RKO (cell line): ENCODE measurements around the gene EID1.
"Not testable (repeated sequence)": the region's sequence is repeated elsewhere in the genome, so short reads cannot be mapped to it uniquely, and the experiment has no call there.

Source experiments
- DNase-seq: peaks from one replicate; pipeline ENCODE4 v3.0.0-alpha.2; 2016; ENCODE audit warnings: low spot score

Gene EID1, protein sequence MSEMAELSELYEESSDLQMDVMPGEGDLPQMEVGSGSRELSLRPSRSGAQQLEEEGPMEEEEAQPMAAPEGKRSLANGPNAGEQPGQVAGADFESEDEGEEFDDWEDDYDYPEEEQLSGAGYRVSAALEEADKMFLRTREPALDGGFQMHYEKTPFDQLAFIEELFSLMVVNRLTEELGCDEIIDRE

DNA sequence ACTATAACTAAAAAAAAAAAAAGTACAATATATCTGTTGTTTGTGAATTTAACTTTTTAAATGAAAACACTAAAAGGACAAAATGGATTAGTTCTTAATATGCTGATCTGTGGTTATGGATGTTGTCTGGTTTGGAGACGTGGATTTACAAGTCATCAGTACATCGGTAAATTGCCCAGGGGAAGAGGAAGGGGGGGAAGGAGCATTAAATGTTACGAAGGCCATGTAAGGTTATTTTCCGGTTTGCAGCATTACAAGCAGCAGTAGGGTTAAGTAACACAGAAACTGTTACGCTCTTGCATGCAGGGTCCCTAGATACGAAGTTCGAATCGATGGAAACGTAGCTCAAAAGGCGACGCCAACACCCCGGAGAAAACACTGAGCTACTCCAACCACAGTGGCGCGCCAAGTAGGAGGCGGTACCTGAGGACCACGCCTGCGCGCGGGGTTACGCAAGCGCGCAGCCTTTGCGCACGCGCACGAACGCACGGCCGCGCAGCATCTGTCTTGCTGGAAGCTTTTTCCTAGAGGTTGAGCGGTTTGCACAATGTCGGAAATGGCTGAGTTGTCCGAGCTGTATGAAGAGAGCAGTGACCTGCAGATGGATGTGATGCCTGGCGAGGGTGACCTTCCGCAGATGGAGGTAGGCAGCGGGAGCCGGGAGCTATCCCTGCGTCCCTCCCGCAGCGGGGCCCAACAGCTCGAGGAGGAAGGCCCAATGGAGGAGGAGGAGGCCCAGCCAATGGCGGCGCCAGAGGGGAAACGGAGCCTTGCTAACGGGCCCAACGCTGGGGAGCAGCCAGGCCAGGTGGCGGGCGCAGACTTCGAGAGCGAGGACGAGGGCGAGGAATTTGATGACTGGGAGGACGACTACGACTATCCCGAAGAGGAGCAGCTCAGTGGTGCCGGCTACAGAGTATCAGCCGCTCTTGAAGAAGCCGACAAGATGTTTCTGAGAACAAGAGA lies at the start of gene EID1:
Gene EID1, plus strand, starts transcription at position 505 of the 966 bp plus-strand sequence. Its CDS starts 43 bp downstream, at position 548.
- peak; percentile 86 for DNase-seq

DNA sequence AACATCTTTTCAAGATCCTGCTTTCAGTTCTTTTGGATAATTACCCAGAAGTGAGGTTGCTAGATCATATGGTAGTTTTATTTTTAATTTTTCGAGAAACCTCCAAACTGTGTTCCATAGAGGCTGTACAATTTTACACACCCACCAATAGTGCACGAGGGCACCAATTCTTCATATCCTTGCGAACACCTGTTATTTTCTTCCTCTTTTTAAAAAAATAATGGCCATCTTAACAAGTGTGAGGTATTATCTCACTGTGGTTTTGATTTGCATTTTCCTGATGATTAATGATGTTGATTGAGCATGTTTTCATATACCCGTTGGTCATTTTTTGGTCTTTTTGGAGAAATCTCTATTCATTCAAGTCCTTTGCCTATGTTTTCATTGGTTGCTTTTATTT lies 49.5 kb upstream of the EID1 start:
- no peak for DNase-seq

DNA sequence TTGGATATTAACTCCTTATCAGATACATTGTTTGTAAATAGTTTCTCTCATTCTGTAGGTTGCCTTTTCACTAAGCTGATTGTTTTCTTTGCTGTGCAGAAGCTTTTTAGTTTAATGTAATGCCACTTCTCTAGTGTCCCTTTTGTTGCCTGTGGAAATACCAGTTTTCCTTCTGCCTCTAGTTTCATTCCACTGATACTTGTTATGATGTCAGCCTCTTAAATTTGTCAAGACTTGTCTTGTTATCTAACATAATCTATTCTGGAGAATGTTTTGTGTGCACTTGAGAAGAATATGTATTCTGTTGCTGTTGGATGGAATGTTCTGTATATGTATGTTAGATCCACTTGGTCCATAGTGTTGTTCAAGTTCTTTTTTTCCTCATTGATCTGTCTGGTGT lies 49.0 kb upstream of the EID1 start:
- no peak for DNase-seq

DNA sequence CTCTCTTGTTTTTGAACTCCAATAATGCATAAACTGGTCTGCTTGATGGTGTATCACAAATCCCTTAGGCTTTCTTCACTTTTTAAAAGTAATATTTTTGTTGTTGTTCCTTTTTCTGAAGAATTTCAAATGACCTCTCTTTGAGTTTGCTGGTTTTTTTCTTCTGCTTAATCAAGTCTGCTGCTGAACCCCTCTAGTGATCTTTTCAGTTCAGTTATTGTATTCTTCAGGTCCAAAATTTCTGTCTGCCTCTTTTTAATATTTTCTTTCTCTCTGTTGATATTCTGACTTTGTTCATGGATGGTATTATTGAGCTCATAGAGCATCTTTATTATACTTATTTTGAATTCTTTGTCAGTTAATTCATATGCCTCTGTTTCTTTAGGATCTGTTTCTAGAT lies 45.3 kb upstream of the EID1 start:
- no peak for DNase-seq

DNA sequence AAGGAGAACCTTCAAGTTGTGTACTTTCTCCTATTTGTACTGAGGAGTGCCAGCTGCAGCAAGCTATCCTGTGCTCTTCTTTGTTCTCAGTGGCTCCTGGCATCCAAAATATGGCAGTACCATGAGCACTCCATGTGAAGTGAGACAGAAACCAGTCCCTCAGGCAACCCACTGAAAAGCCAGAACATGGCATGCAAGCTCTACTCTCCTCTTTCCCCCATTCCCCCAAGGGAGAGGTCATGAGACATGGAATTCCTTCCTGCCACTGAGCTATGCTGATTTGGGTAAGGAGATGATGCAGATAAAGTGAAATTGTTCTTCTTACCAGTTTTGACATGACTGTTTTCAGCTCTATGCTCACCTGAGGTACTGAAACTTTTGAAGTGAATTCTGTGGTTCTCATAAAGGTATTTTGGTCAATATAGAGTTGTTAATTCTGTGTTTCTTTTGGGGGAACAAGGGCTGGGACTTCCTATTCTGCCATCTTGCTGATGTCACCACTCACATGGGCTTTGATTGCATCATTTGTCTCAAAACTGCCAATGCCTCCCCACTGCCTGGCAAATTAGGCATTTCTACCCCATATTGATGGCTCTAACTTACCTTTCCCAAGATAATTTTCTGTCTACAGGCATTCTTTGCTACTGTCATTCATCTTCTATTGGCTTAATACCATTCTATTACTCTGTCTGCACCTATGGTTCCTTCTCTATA lies 44.3 kb upstream of the EID1 start:
- DNase-seq: no peak

DNA sequence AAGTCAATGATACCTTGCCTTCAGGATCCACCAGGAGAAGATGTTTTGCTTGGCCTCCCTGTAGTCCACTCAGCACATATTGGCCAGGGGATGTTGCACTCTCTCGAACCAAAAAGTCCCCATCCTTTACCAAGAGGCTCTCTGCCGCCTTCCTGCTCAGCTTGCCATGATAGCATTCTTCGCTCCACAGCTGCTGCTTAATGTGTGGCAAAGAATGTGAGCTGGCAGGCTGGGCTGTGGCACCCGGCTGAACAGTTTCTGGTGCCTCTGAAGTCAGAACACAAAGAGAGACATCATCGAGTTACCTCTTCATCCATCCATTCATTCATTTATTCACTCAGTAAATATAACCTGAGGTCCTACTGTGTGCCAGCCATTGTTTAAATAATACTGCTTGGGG lies 43.2 kb upstream of the EID1 start:
- DNase-seq: no peak

DNA sequence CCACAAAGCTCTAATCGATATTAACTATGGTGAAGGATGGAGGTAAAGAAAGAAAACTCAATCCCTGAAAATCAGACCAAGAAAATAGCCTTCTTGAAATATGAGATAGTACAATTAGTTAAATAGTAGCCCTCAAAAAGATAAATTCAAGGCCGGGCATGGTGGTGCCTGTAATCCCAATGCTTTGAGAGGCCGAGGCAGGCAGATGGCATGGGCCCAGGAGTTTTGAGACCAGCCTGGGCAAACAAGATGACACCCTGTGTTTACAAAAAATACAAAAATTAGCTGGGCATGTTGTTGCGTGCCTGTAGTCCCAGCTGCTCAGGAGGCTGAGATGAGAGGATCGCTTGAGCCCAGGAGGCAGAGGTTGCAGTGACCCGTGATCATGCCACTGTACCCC lies 35.4 kb upstream of the EID1 start:
- no peak for DNase-seq

DNA sequence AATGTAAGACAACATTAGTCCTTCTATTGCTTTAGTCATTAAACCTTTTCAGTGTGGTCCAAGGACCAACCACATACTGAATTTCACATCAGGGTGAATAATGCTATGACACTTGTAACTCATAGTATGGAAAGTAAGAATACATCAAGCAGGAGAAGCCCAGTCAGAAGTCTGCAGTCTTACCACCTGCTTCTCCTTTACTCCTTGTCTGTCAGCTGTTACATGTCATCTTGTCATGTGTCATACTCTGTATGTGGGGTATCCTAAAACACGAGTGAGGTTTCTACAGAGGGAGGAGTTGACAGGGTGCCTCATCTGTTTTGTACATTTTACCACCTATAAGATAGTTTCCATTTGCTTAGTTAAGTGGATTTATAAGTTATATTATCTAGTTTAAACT lies 32.8 kb upstream of the EID1 start:
- DNase-seq: no peak

DNA sequence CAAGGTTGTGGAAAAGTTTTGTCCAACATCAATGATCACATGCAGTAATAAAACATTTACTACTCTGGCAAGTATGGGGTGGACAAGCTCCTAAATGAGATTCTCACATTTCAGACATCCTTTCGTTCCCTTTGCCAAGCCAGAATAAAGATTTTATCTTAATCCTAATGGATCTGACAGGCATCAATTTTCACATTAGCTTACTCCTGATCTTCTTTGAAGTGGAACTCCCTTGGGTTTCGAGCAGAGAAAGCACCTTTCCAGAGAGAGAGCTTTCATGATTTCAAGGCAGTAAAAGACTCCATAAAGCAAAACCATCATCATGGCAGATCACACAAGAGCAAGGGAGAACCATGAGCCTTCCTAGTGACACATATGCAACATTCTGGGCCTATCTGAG lies 27.3 kb upstream of the EID1 start:
- no peak for DNase-seq

DNA sequence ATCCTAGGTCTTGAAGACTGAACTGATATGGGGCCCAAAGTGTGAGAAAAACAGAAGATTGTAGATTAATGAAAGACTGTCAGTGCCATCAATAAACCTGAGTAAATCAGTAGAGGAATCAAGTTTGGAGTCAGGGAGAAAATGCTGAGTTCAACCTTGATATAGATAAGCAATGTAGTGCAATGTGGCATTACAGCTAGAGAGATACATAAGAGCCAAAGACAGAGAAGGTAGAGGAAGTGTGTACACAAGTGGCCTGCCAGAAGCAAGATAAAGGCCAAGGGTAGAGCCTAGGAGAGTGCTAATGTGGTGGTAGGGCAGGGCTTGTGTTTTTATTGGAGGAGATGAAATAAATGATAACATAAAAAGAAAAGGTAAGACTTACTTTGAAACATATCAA lies 26.0 kb upstream of the EID1 start:
- DNase-seq: no peak

DNA sequence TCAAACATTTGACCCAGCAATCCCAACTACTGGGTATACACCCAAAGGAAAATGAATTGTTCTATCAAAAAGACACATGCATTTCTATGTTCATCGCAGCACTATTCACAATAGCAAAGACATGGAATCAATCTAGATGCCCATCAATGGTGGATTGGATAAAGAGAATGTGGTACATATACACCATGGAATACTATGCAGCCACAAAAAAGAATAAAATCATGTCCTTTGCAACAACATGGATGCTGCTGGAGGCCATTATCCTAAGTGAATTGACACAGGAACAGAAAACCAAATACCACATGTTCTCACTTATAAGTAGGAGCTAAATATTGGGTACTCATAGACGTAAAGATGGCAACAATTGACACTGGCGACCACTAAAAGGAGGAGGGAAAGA lies 23.5 kb upstream of the EID1 start:
- DNase-seq: not testable (repeated sequence)

DNA sequence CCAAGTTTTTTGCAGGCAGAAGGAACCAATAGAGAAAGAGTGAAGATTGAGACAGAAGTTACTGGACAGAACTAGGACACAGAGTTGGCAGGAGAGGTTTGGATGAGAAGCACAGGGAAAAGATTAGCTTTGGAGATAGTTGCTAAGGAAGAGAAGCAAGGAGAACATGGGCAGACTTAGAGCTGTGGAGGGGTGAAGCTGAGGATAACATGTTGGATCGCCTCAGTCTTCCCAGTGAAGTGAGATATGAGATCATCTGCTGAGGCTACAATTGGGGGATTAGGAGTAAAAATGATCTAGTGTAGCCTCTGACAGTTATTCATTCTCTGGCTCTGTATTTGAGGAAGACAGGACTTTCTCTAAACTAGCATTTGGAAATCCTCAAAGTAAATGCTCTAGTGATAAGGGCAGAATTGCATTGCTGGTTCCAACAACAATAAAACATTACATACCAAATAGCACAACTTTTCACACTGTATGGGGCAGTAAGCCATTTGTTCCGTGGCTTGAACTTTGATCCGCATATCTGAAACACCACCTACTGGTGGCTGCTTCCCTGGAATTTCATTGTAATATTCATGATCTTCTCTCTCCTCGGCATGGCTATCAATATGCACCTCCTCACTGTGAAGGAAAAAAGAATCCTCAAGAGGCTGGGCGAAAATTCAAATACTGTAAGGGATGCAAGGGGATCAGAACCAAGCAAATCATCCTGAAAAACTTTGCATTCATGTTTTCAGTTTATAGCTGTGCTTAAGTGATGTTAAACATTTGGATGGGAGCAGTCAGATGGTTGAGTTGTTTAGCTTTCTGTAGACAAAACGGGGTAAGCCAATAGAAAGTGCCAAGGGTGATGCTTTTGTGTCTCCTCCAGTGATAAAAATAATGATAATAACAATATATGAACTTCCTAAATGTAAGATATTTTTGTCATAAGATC lies 22.2 kb upstream of the EID1 start:
- DNase-seq: peak; percentile 52

DNA sequence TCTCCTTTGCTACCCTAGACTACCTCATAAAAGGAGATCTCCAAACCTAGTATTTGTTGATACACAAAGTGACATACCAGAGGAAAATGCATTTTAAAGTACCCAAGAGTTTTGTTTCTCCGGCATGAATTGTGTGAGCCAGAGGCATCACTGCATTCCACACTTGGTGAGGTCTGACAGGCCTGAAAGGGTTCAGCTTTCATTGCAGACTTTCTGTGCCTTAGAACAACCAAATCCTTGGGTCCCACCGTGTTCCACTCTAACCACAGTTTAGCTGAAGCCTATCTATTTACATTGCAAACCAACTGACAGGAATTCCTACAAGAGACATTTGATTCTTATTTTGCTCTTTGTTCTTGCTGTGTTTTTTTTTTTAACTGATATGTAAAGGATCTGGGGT lies 21.0 kb upstream of the EID1 start:
- no peak for DNase-seq

DNA sequence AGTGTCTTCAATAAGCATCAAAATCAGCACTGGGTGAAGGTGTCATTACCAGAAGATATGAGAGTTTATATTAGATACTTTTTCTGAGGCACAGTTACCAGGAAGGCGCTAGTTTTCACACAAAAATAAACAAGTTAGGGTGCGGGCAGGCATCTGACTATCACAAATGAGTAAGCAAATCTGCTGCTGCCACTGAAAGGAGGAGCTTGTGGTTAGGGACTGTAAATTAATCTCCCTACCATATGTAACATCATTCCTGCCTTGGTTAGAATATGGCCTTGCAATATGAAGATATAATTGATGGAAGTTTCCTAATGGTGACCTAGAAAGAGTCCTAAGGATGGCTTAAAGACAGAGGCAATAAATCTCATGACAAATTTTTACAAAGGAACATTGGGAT lies 19.5 kb upstream of the EID1 start:
- peak; percentile 15 for DNase-seq

DNA sequence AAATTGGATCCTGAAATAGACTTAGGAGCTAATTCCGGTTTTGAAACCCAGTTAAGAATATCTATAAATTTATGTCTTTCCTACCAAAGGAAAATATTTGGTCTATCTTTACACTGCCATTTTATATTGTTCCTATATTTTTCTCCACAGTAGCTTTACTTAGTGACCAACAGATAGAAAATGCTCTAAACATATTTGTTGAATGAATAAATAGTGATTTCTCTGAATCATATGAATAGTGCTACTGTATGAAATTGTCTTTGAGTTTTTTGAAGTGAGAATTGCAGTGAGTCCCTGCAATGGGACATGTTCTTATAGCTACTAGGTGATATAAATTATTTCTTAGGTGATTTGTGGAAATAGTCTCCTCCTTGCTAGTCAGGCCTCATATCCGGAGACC lies 18.5 kb upstream of the EID1 start:
- peak; percentile 17 for DNase-seq

DNA sequence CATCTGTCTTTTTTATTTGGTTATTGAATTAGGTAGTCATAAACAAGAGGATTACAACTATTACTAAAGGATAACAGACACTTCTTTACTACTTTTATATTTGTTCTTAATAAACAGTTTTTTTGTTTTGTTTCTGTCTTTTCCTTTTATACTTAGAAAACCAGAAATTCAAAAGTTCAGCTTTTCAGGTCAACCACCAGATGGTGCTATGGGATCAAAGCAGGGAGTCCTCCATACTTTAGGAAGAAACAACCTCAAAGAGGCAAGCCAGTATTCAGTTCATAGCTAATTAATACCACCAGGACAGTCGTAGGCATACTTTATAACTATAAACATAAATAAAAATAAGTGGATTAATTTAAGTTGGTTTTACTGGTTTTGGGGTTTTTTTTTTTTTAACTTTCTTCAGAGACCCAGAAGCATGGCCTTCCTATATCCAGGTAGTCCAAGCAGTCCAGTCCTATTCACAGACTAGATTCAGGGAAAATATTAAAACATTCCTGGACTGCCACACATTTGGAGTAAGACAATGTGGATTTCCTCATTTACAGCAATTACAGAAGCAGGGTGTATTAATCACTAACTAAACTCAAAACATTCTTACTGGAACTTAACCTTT lies 16.0 kb upstream of the EID1 start:
- DNase-seq: peak; percentile 82

DNA sequence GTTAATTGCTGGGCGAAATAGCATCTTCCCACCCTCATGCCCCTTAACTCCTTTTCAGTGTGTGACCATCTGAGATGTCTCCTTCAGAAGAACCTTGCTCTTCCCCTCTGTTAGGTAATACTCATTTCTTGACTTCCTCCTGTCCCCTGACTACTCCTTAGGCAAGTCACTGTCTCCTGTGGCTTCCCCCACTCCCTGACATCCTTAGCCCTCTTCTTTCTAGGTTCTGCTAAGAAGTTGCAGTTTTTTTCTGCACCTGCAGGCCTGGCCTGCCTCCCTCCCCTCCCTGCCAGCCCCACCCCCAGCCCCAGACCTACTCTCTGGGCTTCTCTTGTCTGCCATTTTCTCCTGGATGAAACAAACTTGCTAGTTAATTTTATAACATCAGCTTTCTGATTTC lies 15.2 kb upstream of the EID1 start:
- DNase-seq: no peak

DNA sequence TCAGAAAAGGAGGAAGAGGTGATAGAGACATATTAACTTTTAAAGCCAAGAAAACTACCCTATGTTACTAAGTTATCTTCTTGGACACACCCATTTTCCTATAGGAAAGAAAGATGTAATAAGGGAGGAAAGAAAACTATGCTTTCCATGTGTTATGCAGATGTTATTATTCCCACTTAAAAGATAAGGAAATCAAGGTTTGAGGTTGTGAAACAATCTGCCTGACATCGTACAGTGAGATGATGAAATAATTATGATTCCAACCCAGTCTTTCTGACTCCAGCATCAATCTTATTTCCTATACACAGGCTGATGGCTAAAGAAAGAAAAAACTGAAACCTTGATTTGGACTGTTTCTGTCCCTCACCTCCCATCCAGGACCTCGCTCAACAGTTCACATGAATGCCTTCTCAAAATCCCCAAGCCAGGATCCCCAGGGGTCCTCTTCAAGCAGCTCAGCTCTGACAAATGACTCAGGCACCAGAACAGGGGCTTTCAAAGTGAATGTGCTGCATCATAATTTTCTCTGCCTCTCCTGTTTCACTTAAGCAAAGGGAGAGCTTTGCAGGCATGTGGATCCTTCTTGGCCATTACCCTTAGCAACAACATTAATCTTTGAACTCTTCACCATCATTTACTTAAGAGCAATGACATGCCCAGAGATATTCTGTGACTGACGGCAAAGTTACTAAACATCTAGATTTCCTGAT lies 12.4 kb upstream of the EID1 start:
- DNase-seq: no peak

DNA sequence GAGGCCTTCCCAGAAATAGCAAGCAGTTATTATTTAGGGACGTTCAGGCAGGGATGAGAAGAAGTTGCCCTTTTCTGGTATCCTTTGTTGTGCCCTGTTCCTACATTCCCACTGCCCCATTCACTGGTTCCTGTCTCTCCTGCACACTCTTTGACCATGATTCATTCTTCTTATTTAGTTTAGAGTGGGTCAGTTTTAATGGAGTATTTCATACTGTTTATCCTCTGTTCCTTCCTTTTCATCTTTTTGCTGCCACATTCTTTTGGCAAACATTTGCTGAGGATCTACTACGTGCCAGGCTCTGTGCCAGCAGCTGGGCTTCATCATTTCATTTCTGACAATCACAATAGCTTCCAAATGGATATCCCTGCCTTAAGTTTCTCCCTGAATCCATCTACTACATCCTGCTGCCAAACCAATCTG lies 11.8 kb upstream of the EID1 start:
- no peak for DNase-seq

DNA sequence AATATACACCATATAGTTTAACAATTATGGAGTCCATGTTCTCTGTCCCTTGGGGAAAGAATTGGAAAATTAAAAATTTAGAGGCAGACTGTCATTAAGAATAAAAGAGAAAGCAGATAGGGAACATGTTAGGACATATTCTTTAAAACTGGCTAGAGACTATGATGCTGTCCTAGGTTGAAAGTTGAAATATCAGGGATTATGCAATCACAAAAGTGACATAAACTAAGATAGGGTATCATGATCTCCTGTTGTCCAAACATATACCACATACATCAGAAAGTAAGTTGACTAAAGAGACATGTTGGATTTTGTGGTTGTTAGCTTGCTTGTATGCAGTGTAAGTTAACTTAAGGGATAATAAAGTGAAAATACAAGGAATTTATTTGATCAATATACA lies 9.9 kb upstream of the EID1 start:
- no peak for DNase-seq

DNA sequence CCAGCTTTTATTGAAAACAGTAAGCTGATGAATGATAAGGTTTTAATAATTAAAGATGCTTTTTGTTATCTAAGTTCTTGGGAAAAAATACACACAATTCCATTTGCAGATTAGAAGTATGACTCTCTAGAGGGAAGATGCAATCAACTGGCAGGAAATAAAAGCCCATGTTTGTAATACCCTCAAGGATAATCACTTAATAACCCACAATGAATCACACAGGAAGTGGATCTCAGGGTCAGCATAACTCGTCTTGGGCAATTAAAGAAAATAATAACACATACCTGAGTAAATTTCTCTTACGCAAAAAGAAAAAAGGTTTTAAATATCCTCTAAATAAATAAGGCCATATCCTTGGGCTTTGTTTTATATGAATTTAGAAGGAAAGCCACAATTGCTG lies 9.4 kb upstream of the EID1 start:
- DNase-seq: peak; percentile 38
